Prostate gland (tissue), 2 donors: Measurements from ENCODE around the gene HOXA4.

Experiments used
- POLR2A ChIP-seq: fragments of 450-650 bp; IDR thresholded peaks from one replicate; pipeline ENCODE4 v1.6.1; 2016; ENCODE audit warnings: antibody characterized with exemption, mild to moderate bottlenecking
- TF ChIP-seq, protein P1 (sequence below), 4 experiments: fragments of 200-600 bp in 2 of 4; fragments of 450-650 bp in 2 of 4; sonication (generic) in 2 of 4; IDR thresholded peaks; 1 replicate in 3 of 4; 2 replicates in 1 of 4; pipeline ENCODE4 v1.5.1; 2016 to 2019; ENCODE audit warnings: antibody characterized with exemption in 4 of 4, mild to moderate bottlenecking in 2 of 4, moderate library complexity in 2 of 4

DNA sequence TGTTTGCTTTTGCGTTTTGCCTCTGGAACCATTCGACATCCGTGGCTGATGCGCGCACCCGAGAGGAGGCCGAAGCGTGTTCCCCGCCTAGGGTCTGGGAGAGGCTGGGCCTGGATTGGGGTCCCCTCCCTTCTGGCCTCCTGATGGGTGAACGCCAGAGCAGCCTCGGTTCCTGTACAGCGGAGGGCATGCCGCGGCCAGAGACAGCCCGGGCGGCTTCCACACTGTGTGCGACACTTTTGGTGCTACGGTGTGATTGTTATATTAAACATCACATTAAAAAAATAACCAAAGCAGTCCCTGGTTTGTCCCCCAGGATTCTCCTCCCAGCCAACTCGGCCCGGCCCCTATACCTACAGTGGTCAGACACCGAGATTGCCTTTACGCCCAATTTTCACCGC, 29.6 kb upstream of the HOXA4 start:
- TF ChIP-seq, protein P1, sequence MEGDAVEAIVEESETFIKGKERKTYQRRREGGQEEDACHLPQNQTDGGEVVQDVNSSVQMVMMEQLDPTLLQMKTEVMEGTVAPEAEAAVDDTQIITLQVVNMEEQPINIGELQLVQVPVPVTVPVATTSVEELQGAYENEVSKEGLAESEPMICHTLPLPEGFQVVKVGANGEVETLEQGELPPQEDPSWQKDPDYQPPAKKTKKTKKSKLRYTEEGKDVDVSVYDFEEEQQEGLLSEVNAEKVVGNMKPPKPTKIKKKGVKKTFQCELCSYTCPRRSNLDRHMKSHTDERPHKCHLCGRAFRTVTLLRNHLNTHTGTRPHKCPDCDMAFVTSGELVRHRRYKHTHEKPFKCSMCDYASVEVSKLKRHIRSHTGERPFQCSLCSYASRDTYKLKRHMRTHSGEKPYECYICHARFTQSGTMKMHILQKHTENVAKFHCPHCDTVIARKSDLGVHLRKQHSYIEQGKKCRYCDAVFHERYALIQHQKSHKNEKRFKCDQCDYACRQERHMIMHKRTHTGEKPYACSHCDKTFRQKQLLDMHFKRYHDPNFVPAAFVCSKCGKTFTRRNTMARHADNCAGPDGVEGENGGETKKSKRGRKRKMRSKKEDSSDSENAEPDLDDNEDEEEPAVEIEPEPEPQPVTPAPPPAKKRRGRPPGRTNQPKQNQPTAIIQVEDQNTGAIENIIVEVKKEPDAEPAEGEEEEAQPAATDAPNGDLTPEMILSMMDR (IDR thresholded peaks at IDR 0.05) = no peak
- TF ChIP-seq POLR2A = no peak
